Neural cell (in vitro differentiated cells): ENCODE results near the gene PTK6. TPM values are rescaled to one million over a fixed set of nuclear protein-coding genes. Genes with fewer than 3 reads are reported as not detected.

Source experiments
- H2AFZ ChIP-seq: fragments of 200-600, 300-800 bp; sonication (generic), shearing (Covaris generic); 2 replicates; pipeline ENCODE4 v1.6.0; 2014; ENCODE audit warnings: low read depth, mild to moderate bottlenecking, antibody characterized with exemption, low read length, moderate library complexity
- H3F3A ChIP-seq: fragments of 200-600 bp; shearing (Covaris generic); 2 replicates; pipeline ENCODE4 v1.6.1; 2016; ENCODE audit warnings: mild to moderate bottlenecking, moderate library complexity, mixed read lengths, antibody characterized with exemption, low read length; ENCODE audit not compliant: insufficient read depth, poor library complexity, severe bottlenecking
- H3K27ac ChIP-seq: fragments of 200-600, 300-800 bp; sonication (generic), shearing (Covaris generic); 2 replicates; pipeline ENCODE4 v1.5.1; 2014; ENCODE audit warnings: mild to moderate bottlenecking, low read length, moderate library complexity
- H3K27me3 ChIP-seq: fragments of 300-800, 200-600 bp; sonication (generic), shearing (Covaris generic); 2 replicates; pipeline ENCODE4 v1.6.0; 2014; ENCODE audit warnings: mild to moderate bottlenecking, low read depth, low read length, moderate library complexity; ENCODE audit not compliant: insufficient read depth
- H3K36me3 ChIP-seq: fragments of 300-800, 200-600 bp; sonication (generic), shearing (Covaris generic); 2 replicates; pipeline ENCODE4 v1.5.1; 2014; ENCODE audit warnings: mild to moderate bottlenecking, antibody characterized with exemption, low read length, moderate library complexity; ENCODE audit not compliant: insufficient read depth
- H3K4me2 ChIP-seq: fragments of 300-800, 200-600 bp; sonication (generic), shearing (Covaris generic); 2 replicates; pipeline ENCODE4 v1.6.0; 2014; ENCODE audit warnings: mild to moderate bottlenecking, low read length
- H3K4me3 ChIP-seq: fragments of 300-800, 200-600 bp; sonication (generic), shearing (Covaris generic); 2 replicates; pipeline ENCODE4 v1.5.1; 2014; ENCODE audit warnings: mild to moderate bottlenecking, low read length, moderate library complexity
- H3K79me2 ChIP-seq: fragments of 200-600 bp; shearing (Covaris generic); replicated peaks from 2 replicates; pipeline ENCODE4 v1.6.0; 2014; ENCODE audit warnings: mild to moderate bottlenecking, low read length, moderate library complexity; ENCODE audit not compliant: insufficient read depth
- H3K9ac ChIP-seq: fragments of 300-800, 200-600 bp; sonication (generic), shearing (Covaris generic); 2 replicates; pipeline ENCODE4 v1.6.1; 2016; ENCODE audit warnings: mild to moderate bottlenecking, low read length, mixed read lengths
- H3K9me2 ChIP-seq: fragments of 200-600 bp; shearing (Covaris generic); 2 replicates; pipeline ENCODE4 v1.6.1; 2016; ENCODE audit warnings: mild to moderate bottlenecking, low read length, mixed read lengths; ENCODE audit not compliant: insufficient read depth
- H3K9me3 ChIP-seq: fragments of 200-600, 300-800 bp; sonication (generic), shearing (Covaris generic); 2 replicates; pipeline ENCODE4 v1.6.1; 2016; ENCODE audit warnings: mild to moderate bottlenecking, mixed run types, low read length, moderate library complexity, mixed read lengths
- H4K20me1 ChIP-seq: fragments of 200-600 bp; shearing (Covaris generic); 2 replicates; pipeline ENCODE4 v1.6.1; 2016; ENCODE audit warnings: mild to moderate bottlenecking, mixed run types; ENCODE audit not compliant: insufficient read depth
- EP300 ChIP-seq: fragments of 450-650 bp; conservative IDR thresholded peaks from 2 replicates; pipeline ENCODE4 v1.6.1; 2014; ENCODE audit warnings: antibody characterized with exemption, mild to moderate bottlenecking, moderate library complexity; ENCODE audit not compliant: poor library complexity, severe bottlenecking
- EZH2 ChIP-seq: fragments of 200-600, 300-800 bp; shearing (Covaris generic), sonication (generic); IDR thresholded peaks from 2 replicates; pipeline ENCODE4 v1.6.1; 2014; ENCODE audit warnings: antibody characterized with exemption, low read length, borderline replicate concordance, mild to moderate bottlenecking; ENCODE audit not compliant: insufficient read depth, poor library complexity, severe bottlenecking
- MXI1 ChIP-seq: fragments of 450-650 bp; conservative IDR thresholded peaks from 2 replicates; pipeline ENCODE4 v1.6.1; 2014; ENCODE audit warnings: antibody characterized with exemption, mild to moderate bottlenecking; ENCODE audit not compliant: poor library complexity, severe bottlenecking
- POLR2AphosphoS5 ChIP-seq: IDR thresholded peaks from 2 replicates; pipeline ENCODE4 v1.6.1; 2012
- RAD21 ChIP-seq: fragments of 450-650 bp; conservative IDR thresholded peaks from 2 replicates; pipeline ENCODE4 v1.6.1; 2014; ENCODE audit warnings: antibody characterized with exemption, mild to moderate bottlenecking, moderate library complexity
- SMC3 ChIP-seq: fragments of 450-650 bp; conservative IDR thresholded peaks from 2 replicates; pipeline ENCODE4 v1.6.1; 2014; ENCODE audit warnings: antibody characterized with exemption, mild to moderate bottlenecking, moderate library complexity; ENCODE audit not compliant: poor library complexity
- TAF1 ChIP-seq: IDR thresholded peaks from 2 replicates; pipeline ENCODE4 v1.6.1; 2012; ENCODE audit warnings: low read depth
- polyA plus RNA-seq: library from polyadenylated mRNA; depleted of rRNA; stranded (reverse); fragments of >200 nt; gene quantifications from 2 replicates; pipeline ENCODE4 v1.2.3, GENCODE V29; 2014
- TF ChIP-seq, protein P1 (sequence below): IDR thresholded peaks from 2 replicates; pipeline ENCODE4 v1.6.1; 2012; ENCODE audit warnings: borderline replicate concordance
- TF ChIP-seq, protein P2 (sequence below): fragments of 450-650 bp; IDR thresholded peaks from 2 replicates; pipeline ENCODE4 v1.5.1; 2014; ENCODE audit warnings: antibody characterized with exemption, mild to moderate bottlenecking, moderate library complexity; ENCODE audit not compliant: poor library complexity, severe bottlenecking

Gene PTK6
- polyA plus RNA-seq, 1 donor from 2014 or later, result not detected

DNA sequence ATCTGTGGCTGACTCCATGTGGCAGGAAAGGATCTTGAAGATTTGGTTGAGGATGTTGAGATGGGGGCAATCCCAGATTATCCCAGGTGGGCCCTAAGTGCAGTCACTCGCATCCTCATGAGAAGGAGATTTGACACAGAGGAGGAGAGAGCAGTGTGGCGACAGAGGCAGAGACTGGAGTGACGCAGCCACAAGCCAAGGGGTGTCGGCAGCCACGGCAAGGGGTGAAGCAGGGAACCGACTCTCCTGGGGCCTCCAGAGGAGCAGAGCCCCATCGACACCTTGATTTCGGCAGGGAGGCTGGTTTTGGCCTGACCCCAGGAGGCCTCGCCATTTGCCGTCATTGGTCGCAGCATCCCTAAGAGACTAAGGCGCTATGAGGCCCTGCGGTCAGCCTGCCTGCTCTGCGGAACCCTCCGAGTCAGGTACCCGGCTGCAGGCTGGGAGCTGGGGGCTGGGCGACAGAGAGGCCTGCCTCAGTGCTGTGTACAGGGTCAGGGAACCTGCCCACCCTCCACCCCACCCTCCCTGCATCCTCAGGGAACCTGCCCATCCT lies 50.8 kb downstream of the PTK6 start:
- no peak overlapping the region for H3K9ac ChIP-seq
- no peak overlapping the region for H3K27ac ChIP-seq
- no peaks in the 10 kb centered on the region for H3K9me2 ChIP-seq
- H3K4me3 ChIP-seq, result no peak overlapping the region
- H3K79me2 ChIP-seq, result no peaks in the 10 kb centered on the region
- H3K27me3 ChIP-seq, result no peaks in the 10 kb centered on the region
- TF ChIP-seq EZH2, result no peak
- no peak for TF ChIP-seq SMC3
- TF ChIP-seq EP300, result no peak
- no peak for TF ChIP-seq TAF1
- no peaks in the 10 kb centered on the region for H3K9me3 ChIP-seq
- no peak overlapping the region for H3K4me2 ChIP-seq
- no peak overlapping the region for H2AFZ ChIP-seq
- no peaks in the 10 kb centered on the region for H4K20me1 ChIP-seq
- H3K36me3 ChIP-seq, result peaks cover 3% of the 10 kb centered on the region
- no peaks in the 10 kb centered on the region for H3F3A ChIP-seq

DNA sequence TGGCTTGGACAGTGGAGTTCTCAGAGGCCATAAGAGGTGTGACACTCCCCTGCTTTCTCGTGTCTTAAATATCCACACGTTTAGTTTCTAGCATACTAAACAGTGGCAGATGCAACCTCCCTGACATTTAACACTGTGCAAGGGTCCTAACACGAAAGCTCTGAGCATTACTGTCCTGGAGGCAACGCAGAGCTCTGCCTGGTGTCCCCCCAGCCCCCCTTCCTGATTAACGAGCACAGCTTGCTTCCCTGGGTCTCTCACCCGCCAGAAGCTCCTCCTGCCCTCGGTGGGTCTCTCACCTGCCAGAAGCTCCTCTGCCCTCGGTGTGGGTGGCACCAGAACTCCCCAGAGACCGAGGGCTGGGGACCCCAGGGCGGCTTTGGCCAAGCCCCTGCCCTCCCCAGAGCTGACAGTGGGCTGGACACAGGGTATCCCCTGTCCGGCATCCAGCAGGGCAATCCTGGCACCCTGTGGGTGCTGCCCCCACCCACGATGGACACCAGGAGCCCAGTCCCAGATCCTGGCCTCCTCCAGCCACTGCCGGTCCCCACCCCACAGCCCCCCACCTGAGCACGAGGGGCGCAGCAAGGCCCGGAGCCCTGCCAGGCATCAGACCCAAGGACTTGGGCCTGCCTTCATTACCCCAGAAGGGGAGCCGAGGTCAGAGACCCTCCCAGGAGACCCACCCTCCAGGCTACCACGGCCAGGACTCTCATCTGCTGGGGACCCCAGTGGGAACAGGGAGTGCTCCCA lies 52.3 kb downstream of the PTK6 start:
- H3K36me3 ChIP-seq, result no peaks in the 10 kb centered on the region
- H3K4me2 ChIP-seq, result no peak overlapping the region
- H2AFZ ChIP-seq, result no peak overlapping the region
- H3K9ac ChIP-seq, result no peak overlapping the region
- H3K9me2 ChIP-seq, result no peaks in the 10 kb centered on the region
- no peaks in the 10 kb centered on the region for H4K20me1 ChIP-seq
- no peak for TF ChIP-seq SMC3
- no peak for TF ChIP-seq TAF1
- TF ChIP-seq, protein P1, sequence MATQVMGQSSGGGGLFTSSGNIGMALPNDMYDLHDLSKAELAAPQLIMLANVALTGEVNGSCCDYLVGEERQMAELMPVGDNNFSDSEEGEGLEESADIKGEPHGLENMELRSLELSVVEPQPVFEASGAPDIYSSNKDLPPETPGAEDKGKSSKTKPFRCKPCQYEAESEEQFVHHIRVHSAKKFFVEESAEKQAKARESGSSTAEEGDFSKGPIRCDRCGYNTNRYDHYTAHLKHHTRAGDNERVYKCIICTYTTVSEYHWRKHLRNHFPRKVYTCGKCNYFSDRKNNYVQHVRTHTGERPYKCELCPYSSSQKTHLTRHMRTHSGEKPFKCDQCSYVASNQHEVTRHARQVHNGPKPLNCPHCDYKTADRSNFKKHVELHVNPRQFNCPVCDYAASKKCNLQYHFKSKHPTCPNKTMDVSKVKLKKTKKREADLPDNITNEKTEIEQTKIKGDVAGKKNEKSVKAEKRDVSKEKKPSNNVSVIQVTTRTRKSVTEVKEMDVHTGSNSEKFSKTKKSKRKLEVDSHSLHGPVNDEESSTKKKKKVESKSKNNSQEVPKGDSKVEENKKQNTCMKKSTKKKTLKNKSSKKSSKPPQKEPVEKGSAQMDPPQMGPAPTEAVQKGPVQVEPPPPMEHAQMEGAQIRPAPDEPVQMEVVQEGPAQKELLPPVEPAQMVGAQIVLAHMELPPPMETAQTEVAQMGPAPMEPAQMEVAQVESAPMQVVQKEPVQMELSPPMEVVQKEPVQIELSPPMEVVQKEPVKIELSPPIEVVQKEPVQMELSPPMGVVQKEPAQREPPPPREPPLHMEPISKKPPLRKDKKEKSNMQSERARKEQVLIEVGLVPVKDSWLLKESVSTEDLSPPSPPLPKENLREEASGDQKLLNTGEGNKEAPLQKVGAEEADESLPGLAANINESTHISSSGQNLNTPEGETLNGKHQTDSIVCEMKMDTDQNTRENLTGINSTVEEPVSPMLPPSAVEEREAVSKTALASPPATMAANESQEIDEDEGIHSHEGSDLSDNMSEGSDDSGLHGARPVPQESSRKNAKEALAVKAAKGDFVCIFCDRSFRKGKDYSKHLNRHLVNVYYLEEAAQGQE, result no peak
- no peak for TF ChIP-seq POLR2AphosphoS5
- TF ChIP-seq RAD21, result no peak
- TF ChIP-seq EP300, result no peak
- TF ChIP-seq EZH2, result no peak
- no peaks in the 10 kb centered on the region for H3F3A ChIP-seq
- no peaks in the 10 kb centered on the region for H3K27me3 ChIP-seq
- H3K27ac ChIP-seq, result no peak overlapping the region
- no peaks in the 10 kb centered on the region for H3K79me2 ChIP-seq
- no peaks in the 10 kb centered on the region for H3K9me3 ChIP-seq
- H3K4me3 ChIP-seq, result no peak overlapping the region

DNA sequence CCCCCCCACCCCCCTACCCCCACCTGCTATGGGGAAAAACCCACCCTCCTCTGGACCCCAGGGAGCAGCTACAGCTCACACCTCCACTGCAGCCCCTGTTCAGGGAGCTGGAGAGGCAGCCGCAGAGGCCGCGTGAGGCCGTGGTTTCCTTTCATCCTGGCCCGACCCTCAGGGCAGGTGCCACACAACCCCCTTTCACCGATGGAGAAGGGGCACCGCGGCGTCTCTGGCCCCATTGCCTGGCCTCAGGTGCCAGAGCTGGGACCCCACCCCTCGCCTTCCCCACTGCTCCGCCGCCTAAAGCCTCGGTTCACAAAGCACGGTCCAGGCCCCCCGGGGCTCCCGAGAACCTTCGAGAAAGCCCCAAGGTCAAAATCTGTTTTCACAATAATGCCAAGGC lies 52.9 kb downstream of the PTK6 start:
- Histone ChIP-seq H3K79me2 (no peaks in the 10 kb centered on the region), H3K9me2 (no peaks in the 10 kb centered on the region), H3F3A (no peaks in the 10 kb centered on the region), H3K36me3 (no peaks in the 10 kb centered on the region), H3K27ac (no peak overlapping the region), H3K9me3 (no peaks in the 10 kb centered on the region), H3K27me3 (no peaks in the 10 kb centered on the region), H3K4me3 (no peak overlapping the region), H2AFZ (no peak overlapping the region), H3K9ac (no peak overlapping the region), H3K4me2 (no peak overlapping the region), H4K20me1 (no peaks in the 10 kb centered on the region)
- TF ChIP-seq EZH2 (no peak), MXI1 (no peak), TAF1 (no peak), POLR2AphosphoS5 (no peak), RAD21 (no peak), SMC3 (no peak), EP300 (no peak)
- TF ChIP-seq, protein P2, sequence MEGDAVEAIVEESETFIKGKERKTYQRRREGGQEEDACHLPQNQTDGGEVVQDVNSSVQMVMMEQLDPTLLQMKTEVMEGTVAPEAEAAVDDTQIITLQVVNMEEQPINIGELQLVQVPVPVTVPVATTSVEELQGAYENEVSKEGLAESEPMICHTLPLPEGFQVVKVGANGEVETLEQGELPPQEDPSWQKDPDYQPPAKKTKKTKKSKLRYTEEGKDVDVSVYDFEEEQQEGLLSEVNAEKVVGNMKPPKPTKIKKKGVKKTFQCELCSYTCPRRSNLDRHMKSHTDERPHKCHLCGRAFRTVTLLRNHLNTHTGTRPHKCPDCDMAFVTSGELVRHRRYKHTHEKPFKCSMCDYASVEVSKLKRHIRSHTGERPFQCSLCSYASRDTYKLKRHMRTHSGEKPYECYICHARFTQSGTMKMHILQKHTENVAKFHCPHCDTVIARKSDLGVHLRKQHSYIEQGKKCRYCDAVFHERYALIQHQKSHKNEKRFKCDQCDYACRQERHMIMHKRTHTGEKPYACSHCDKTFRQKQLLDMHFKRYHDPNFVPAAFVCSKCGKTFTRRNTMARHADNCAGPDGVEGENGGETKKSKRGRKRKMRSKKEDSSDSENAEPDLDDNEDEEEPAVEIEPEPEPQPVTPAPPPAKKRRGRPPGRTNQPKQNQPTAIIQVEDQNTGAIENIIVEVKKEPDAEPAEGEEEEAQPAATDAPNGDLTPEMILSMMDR, result no peak
- TF ChIP-seq, protein P1, result no peak
